ENCODE data around the gene SLFN12.

The SLFN12 gene

GRCh38 chr17:35371934-35372333 is 60.4 kb downstream of the SLFN12 start:
- TF ChIP-seq POLR2AphosphoS5 (IDR thresholded peaks at IDR 0.05; ENCODE audit: low read depth, low read length) (no peak), REST (IDR thresholded peaks at IDR 0.05; ENCODE audit: insufficient read depth in 1 of 2, low read depth in 2 of 2, low read length in 2 of 2) (no peak), SIN3A (IDR thresholded peaks at IDR 0.05; ENCODE audit: borderline replicate concordance, insufficient read depth, low read length) (no peak), TAF1 (IDR thresholded peaks at IDR 0.05; ENCODE audit: borderline replicate concordance, insufficient read depth, low read length) (no peak), FOXP2 (optimal IDR thresholded peaks at IDR 0.05; ENCODE audit: borderline replicate concordance, extremely low read depth, extremely low read length, insufficient read depth) (no peak)

GRCh38 chr17:35368081-35368830 is 64.0 kb downstream of the SLFN12 start:
- TF ChIP-seq SIN3A (IDR thresholded peaks at IDR 0.05; ENCODE audit: borderline replicate concordance, insufficient read depth, low read length) (no peak), FOXP2 (optimal IDR thresholded peaks at IDR 0.05; ENCODE audit: borderline replicate concordance, extremely low read depth, extremely low read length, insufficient read depth) (no peak)

- TF ChIP-seq TAF1 (IDR thresholded peaks at IDR 0.05; ENCODE audit: borderline replicate concordance, insufficient read depth, low read length) (no peak), FOXP2 (optimal IDR thresholded peaks at IDR 0.05; ENCODE audit: borderline replicate concordance, extremely low read depth, extremely low read length, insufficient read depth) (no peak), REST (IDR thresholded peaks at IDR 0.05; ENCODE audit: insufficient read depth in 1 of 2, low read depth in 2 of 2, low read length in 2 of 2) (no peak), POLR2AphosphoS5 (IDR thresholded peaks at IDR 0.05; ENCODE audit: low read depth, low read length) (no peak), SIN3A (IDR thresholded peaks at IDR 0.05; ENCODE audit: borderline replicate concordance, insufficient read depth, low read length) (no peak)
Observed at GRCh38 chr17:35361027-35361426, 71.3 kb downstream of the SLFN12 start.
